ENCODE data around the gene ITGA7. TPM values are rescaled to one million over a fixed set of nuclear protein-coding genes. Genes with fewer than 3 reads are reported as not detected.

The ITGA7 gene
- total RNA-seq, 2 donors from 2014 or later, result 11.4 to 52.1 TPM

GRCh38 chr12:55719371-55719770, 11.7 kb upstream of the ITGA7 start:
- no peaks in the 10 kb centered on the region for H3K36me3 ChIP-seq (replicated peaks in 1 of 2; ENCODE audit: insufficient read depth in 1 of 2, low read depth in 2 of 2)
- WGBS, 2 donors, result 69 to 75% methylated on average over 7 of the region's 7 CpGs
- intact Hi-C loops (cut with DNase I), result no loop called here
- no peaks in the 10 kb centered on the region for H3K9me3 ChIP-seq
- H3K27ac ChIP-seq, result peak overlapping the region; percentile 64 to 94 (median 72)
- ATAC-seq (no peak), DNase-seq (no peak)
- TF ChIP-seq POLR2A (IDR thresholded peaks at IDR 0.05) (no peak), CTCF (IDR thresholded peaks at IDR 0.05) (no peak)
- no peaks in the 10 kb centered on the region for H3K27me3 ChIP-seq
- peaks cover 75% of the 10 kb centered on the region for H3K4me1 ChIP-seq
- H3K4me3 ChIP-seq, result no peak overlapping the region

- TF ChIP-seq CTCF (IDR thresholded peaks at IDR 0.05), result no peak
- no peak for TF ChIP-seq POLR2A (IDR thresholded peaks at IDR 0.05)
- H3K4me1 ChIP-seq, result peaks cover 69% of the 10 kb centered on the region
These were observed 11.0 kb upstream of the ITGA7 start for GRCh38 chr12:55718624-55719275.

GRCh38 chr12:55718015-55718414, 10.3 kb upstream of the ITGA7 start:
- H3K27ac ChIP-seq, result peak overlapping the region in 2 of 4 donors; percentile 93 to 94
- no peaks in the 10 kb centered on the region for H3K9me3 ChIP-seq
- peaks cover 62% of the 10 kb centered on the region for H3K4me1 ChIP-seq
- TF ChIP-seq POLR2A (IDR thresholded peaks at IDR 0.05) (no peak), CTCF (IDR thresholded peaks at IDR 0.05) (no peak)
- 15 to 22% methylated on average over 4 of the region's 4 CpGs for WGBS, 2 donors
- H3K4me3 ChIP-seq, result no peak overlapping the region
- DNase-seq, result no peak
- no peak for ATAC-seq
- no peaks in the 10 kb centered on the region for H3K36me3 ChIP-seq (replicated peaks in 1 of 2; ENCODE audit: insufficient read depth in 1 of 2, low read depth in 2 of 2)
- H3K27me3 ChIP-seq, result no peaks in the 10 kb centered on the region
- intact Hi-C loops (cut with DNase I), result no loop called here

More at GRCh38 chr12:55718624-55719275, 11.0 kb upstream of the ITGA7 start:
- intact Hi-C loops (cut with DNase I), result no loop called here
- 66 to 68% methylated on average over 4 of the region's 4 CpGs for whole genome bisulfite sequencing, 2 donors
- ATAC-seq (no peak), DNase-seq (no peak)
- Histone ChIP-seq H3K4me3 (no peak overlapping the region), H3K27ac (peak overlapping the region; percentile 70 to 94 (median 84)), H3K27me3 (no peaks in the 10 kb centered on the region), H3K36me3 (replicated peaks in 1 of 2; ENCODE audit: insufficient read depth in 1 of 2, low read depth in 2 of 2) (no peaks in the 10 kb centered on the region), H3K9me3 (no peaks in the 10 kb centered on the region)

- Histone ChIP-seq H3K27me3 (no peaks in the 10 kb centered on the region), H3K36me3 (replicated peaks in 1 of 2; ENCODE audit: insufficient read depth in 1 of 2, low read depth in 2 of 2) (no peaks in the 10 kb centered on the region), H3K9me3 (no peaks in the 10 kb centered on the region), H3K4me3 (no peak overlapping the region), H3K27ac (peak overlapping the region; percentile 77 to 94 (median 85)), H3K4me1 (peaks cover 62% of the 10 kb centered on the region)
- DNase-seq (no peak), ATAC-seq (no peak)
- intact Hi-C loops (cut with DNase I), result no loop called here
- no peak for TF ChIP-seq CTCF (IDR thresholded peaks at IDR 0.05)
- TF ChIP-seq POLR2A (IDR thresholded peaks at IDR 0.05), result no peak
- 43 to 52% methylated on average over 8 of the region's 8 CpGs for WGBS, 2 donors
These were observed 9.6 kb upstream of the ITGA7 start for GRCh38 chr12:55717011-55718007.
